H1 (cell line): Measurements from ENCODE around the gene C1orf146. TPM values are rescaled to one million over a fixed set of nuclear protein-coding genes. Genes with fewer than 3 reads are reported as not detected.

Experiments used
- CTCF ChIA-PET: fragments of 300-600 bp; sonication (Branson Sonifier 250); formaldehyde crosslinking; loops from one replicate; lab custom pipeline; 2021; ENCODE audit not compliant: partially characterized antibody; lab: Charles Lee
- POLR2A ChIA-PET: fragments of 300-600 bp; sonication (Branson Sonifier 250); formaldehyde crosslinking; loops from one replicate; lab custom pipeline; 2021; ENCODE audit warnings: inconsistent platforms; ENCODE audit not compliant: partially characterized antibody; lab: Charles Lee
- DNase-seq, 2 experiments: peaks; one replicate each; pipeline versions ENCODE4 v3.0.0 to v3.0.0-alpha.2; 2010 to 2022; ENCODE audit warnings: low spot score in 2 of 2, low read depth in 1 of 2, mixed read lengths in 1 of 2
- FAIRE-seq: peaks from 2 replicates; lab custom pipeline; 2011; peaks lifted over from hg19 to GRCh38; lab: Jason Lieb, UNC
- H2AFZ ChIP-seq: 2 replicates; pipeline ENCODE4 v1.8.1; 2012; ENCODE audit warnings: low read length, inconsistent platforms
- H2AK5ac ChIP-seq: 2 replicates; pipeline ENCODE4 v1.6.1; 2013; ENCODE audit warnings: low read depth, low read length
- H2BK120ac ChIP-seq: replicated peaks from 2 replicates; pipeline ENCODE3; 2013; ENCODE audit warnings: low read depth, low read length, inconsistent platforms
- H2BK12ac ChIP-seq: 2 replicates; pipeline ENCODE4 v1.6.1; 2013; ENCODE audit warnings: low read depth, low read length
- H2BK15ac ChIP-seq: 2 replicates; pipeline ENCODE4 v1.6.1; 2013; ENCODE audit warnings: low read length
- H2BK20ac ChIP-seq: 2 replicates; pipeline ENCODE4 v1.6.1; 2013; ENCODE audit warnings: low read length
- H2BK5ac ChIP-seq: 2 replicates; pipeline ENCODE4 v1.6.1; 2013; ENCODE audit warnings: low read depth, low read length
- H3K14ac ChIP-seq: 2 replicates; pipeline ENCODE4 v1.6.1; 2013; ENCODE audit warnings: inconsistent platforms; ENCODE audit not compliant: insufficient read length
- H3K18ac ChIP-seq: 2 replicates; pipeline ENCODE4 v1.6.1; 2013; ENCODE audit warnings: low read length; ENCODE audit errors: extremely low read depth
- H3K23ac ChIP-seq: 2 replicates; pipeline ENCODE4 v1.6.1; 2013; ENCODE audit warnings: inconsistent platforms; ENCODE audit not compliant: insufficient read length
- H3K23me2 ChIP-seq: 2 replicates; pipeline ENCODE4 v1.6.1; 2013; ENCODE audit warnings: low read depth, low read length
- H3K27ac ChIP-seq: 2 replicates; pipeline ENCODE4 v1.6.1; 2011; ENCODE audit warnings: low read depth, low read length, inconsistent platforms
- H3K27me3 ChIP-seq, 4 experiments: replicated peaks in 1 of 4; 1 replicate in 1 of 4; 2 replicates in 3 of 4; pipeline versions ENCODE4 v1.6.1 to v1.8.1; 2011 to 2013; ENCODE audit warnings: low read length in 3 of 4, mild to moderate bottlenecking in 3 of 4, inconsistent platforms in 2 of 4, mixed read lengths in 2 of 4, moderate library complexity in 1 of 4; ENCODE audit not compliant: control insufficient read depth in 3 of 4, insufficient read depth in 3 of 4; ENCODE audit errors: extremely low read depth in 1 of 4
- H3K36me3 ChIP-seq, 4 experiments: 2 replicates each; pipeline versions ENCODE4 v1.6.1 to v1.8.1; 2011 to 2013; ENCODE audit warnings: mild to moderate bottlenecking in 4 of 4, low read length in 3 of 4, moderate library complexity in 2 of 4, control low read depth in 1 of 4, inconsistent platforms in 1 of 4; ENCODE audit not compliant: insufficient read depth in 4 of 4, control insufficient read depth in 2 of 4
- H3K4ac ChIP-seq: replicated peaks from 2 replicates; pipeline ENCODE3; 2013; ENCODE audit warnings: low read length, low read depth, mixed read lengths, inconsistent platforms; ENCODE audit not compliant: insufficient read length
- H3K4me1 ChIP-seq, 4 experiments: replicated peaks in 1 of 4; 1 replicate in 1 of 4; 2 replicates in 3 of 4; pipeline versions ENCODE4 v1.6.1 to v1.8.1; 2011 to 2013; ENCODE audit warnings: low read length in 3 of 4, inconsistent platforms in 2 of 4, mixed read lengths in 1 of 4; ENCODE audit not compliant: insufficient read depth in 4 of 4, control insufficient read depth in 3 of 4
- H3K4me2 ChIP-seq, 2 experiments: 2 replicates each; pipeline versions ENCODE4 v1.6.1 to v1.8.1; 2011 to 2013; ENCODE audit warnings: low read depth in 2 of 2, low read length in 2 of 2, control low read depth in 1 of 2, inconsistent platforms in 1 of 2, mild to moderate bottlenecking in 1 of 2; ENCODE audit not compliant: insufficient read depth in 1 of 2
- H3K4me3 ChIP-seq, 4 experiments: fragments of 200-600, 300-600 bp in 1 of 4; sonication (generic), shearing (Covaris generic), sonication (Bioruptor Twin) in 1 of 4; 2 replicates each; pipeline versions ENCODE4 v1.5.1 to v1.8.1; 2011 to 2016; ENCODE audit warnings: low read length in 4 of 4, low read depth in 3 of 4, control low read depth in 2 of 4, inconsistent platforms in 2 of 4, mild to moderate bottlenecking in 2 of 4, mixed read lengths in 1 of 4, moderate library complexity in 1 of 4; ENCODE audit not compliant: insufficient read depth in 2 of 4; ENCODE audit errors: extremely low read depth in 1 of 4
- H3K56ac ChIP-seq: replicated peaks from 2 replicates; pipeline ENCODE3; 2013; ENCODE audit warnings: low read depth, mild to moderate bottlenecking, mixed read lengths, low read length, inconsistent platforms; ENCODE audit not compliant: insufficient read length
- H3K79me1 ChIP-seq: 2 replicates; pipeline ENCODE4 v1.6.1; 2013; ENCODE audit warnings: low read depth, low read length, control low read depth
- H3K79me2 ChIP-seq, 2 experiments: 2 replicates each; pipeline versions ENCODE4 v1.6.1 to v1.8.1; 2012 to 2013; ENCODE audit warnings: low read length in 2 of 2, mild to moderate bottlenecking in 2 of 2, inconsistent platforms in 1 of 2; ENCODE audit not compliant: insufficient read depth in 2 of 2, control insufficient read depth in 1 of 2
- H3K9ac ChIP-seq, 4 experiments: replicated peaks in 1 of 4; 1 replicate in 1 of 4; 2 replicates in 3 of 4; pipeline versions ENCODE4 v1.6.1 to v1.8.1; 2011 to 2013; ENCODE audit warnings: low read depth in 3 of 4, low read length in 3 of 4, control low read depth in 2 of 4, mild to moderate bottlenecking in 2 of 4, moderate library complexity in 2 of 4, inconsistent platforms in 1 of 4; ENCODE audit errors: extremely low read depth in 1 of 4
- H3K9me3 ChIP-seq, 2 experiments: 2 replicates each; pipeline versions ENCODE4 v1.6.1 to v1.8.1; 2012 to 2013; ENCODE audit warnings: mild to moderate bottlenecking in 2 of 2, moderate library complexity in 2 of 2, control low read depth in 1 of 2, inconsistent platforms in 1 of 2, low read depth in 1 of 2, low read length in 1 of 2, mixed read lengths in 1 of 2; ENCODE audit not compliant: insufficient read depth in 2 of 2
- H4K20me1 ChIP-seq, 2 experiments: replicated peaks in 1 of 2; 2 replicates each; pipeline versions ENCODE3 to v1.8.1; 2011 to 2013; ENCODE audit warnings: inconsistent platforms in 2 of 2, low read length in 2 of 2, mild to moderate bottlenecking in 1 of 2; ENCODE audit not compliant: insufficient read depth in 2 of 2, control insufficient read depth in 1 of 2
- H4K5ac ChIP-seq: 2 replicates; pipeline ENCODE4 v1.6.1; 2013; ENCODE audit warnings: low read length, low read depth, mixed read lengths, inconsistent platforms; ENCODE audit not compliant: insufficient read length
- H4K8ac ChIP-seq: 2 replicates; pipeline ENCODE4 v1.8.0; 2013; ENCODE audit warnings: mild to moderate bottlenecking, moderate library complexity, low read length, inconsistent platforms; ENCODE audit not compliant: insufficient read depth; ENCODE audit errors: extremely low read depth
- H4K91ac ChIP-seq: replicated peaks from 2 replicates; pipeline ENCODE3; 2013; ENCODE audit warnings: low read length, mixed read lengths, inconsistent platforms; ENCODE audit not compliant: insufficient read length
- BACH1 ChIP-seq: IDR thresholded peaks from 2 replicates; pipeline ENCODE4 v1.6.1; 2012; ENCODE audit warnings: low read length, improper control_type of control experiment
- CBX5 ChIP-seq: fragments of 300-800, 300-1000 bp; sonication (generic); IDR thresholded peaks from 2 replicates; pipeline ENCODE4 v1.7.1; 2016; ENCODE audit warnings: antibody characterized with exemption, low read length, low read depth
- CHD1 ChIP-seq: IDR thresholded peaks from 2 replicates; pipeline ENCODE4 v1.6.1; 2012; ENCODE audit warnings: low read depth, low read length, improper control_type of control experiment
- EZH2 ChIP-seq: fragments of 200-600 bp; sonication (generic); IDR thresholded peaks from 2 replicates; pipeline ENCODE4 v1.7.1; 2012; ENCODE audit warnings: low read depth, mild to moderate bottlenecking, moderate library complexity, low read length, inconsistent platforms; ENCODE audit not compliant: severe bottlenecking
- FOSL1 ChIP-seq: IDR thresholded peaks from 2 replicates; pipeline ENCODE4 v1.6.1; 2011; ENCODE audit warnings: mild to moderate bottlenecking, low read depth, low read length, moderate library complexity; ENCODE audit not compliant: insufficient read depth
- GABPA ChIP-seq: IDR thresholded peaks from 2 replicates; pipeline ENCODE4 v1.6.1; 2011; ENCODE audit warnings: mild to moderate bottlenecking, low read length, moderate library complexity, borderline replicate concordance; ENCODE audit not compliant: insufficient read depth
- JUN ChIP-seq: IDR thresholded peaks from 2 replicates; pipeline ENCODE4 v1.6.1; 2011; ENCODE audit warnings: low read depth, mild to moderate bottlenecking, improper control_type of control experiment, low read length
- KDM5A ChIP-seq: fragments of 200-600 bp; IDR thresholded peaks from 2 replicates; pipeline ENCODE4 v1.7.1; 2012; ENCODE audit warnings: mild to moderate bottlenecking, low read length, inconsistent platforms, mixed read lengths
- MAFK ChIP-seq: IDR thresholded peaks from 2 replicates; pipeline ENCODE4 v1.6.1; 2012; ENCODE audit warnings: low read depth, mild to moderate bottlenecking, improper control_type of control experiment, low read length
- SIX5 ChIP-seq: IDR thresholded peaks from 2 replicates; pipeline ENCODE4 v1.6.1; 2011; ENCODE audit warnings: mild to moderate bottlenecking, low read depth, low read length
- SP2 ChIP-seq: IDR thresholded peaks from 2 replicates; pipeline ENCODE4 v1.6.1; 2012; ENCODE audit warnings: mild to moderate bottlenecking, low read length, inconsistent platforms
- YY1 ChIP-seq: IDR thresholded peaks from 2 replicates; pipeline ENCODE4 v1.6.1; 2011; ENCODE audit warnings: low read depth, mild to moderate bottlenecking, low read length
- WGBS, 2 experiments: shearing (Covaris generic) in 1 of 2; methylation state at CpG; one replicate each; pipeline versions ENCODE4 v1.1.6 to v1.1.7; 2013 to 2015; ENCODE audit warnings: low lambda C conversion rate in 2 of 2, mixed read lengths in 2 of 2, inconsistent platforms in 1 of 2, low coverage in 1 of 2, missing lambda C conversion rate in 1 of 2; ENCODE audit not compliant: insufficient replicate concordance in 2 of 2, insufficient coverage in 1 of 2, insufficient read length in 1 of 2; ENCODE audit errors: extremely low coverage in 1 of 2, missing lambda C conversion rate in 1 of 2; 5-methylcytosine and 5-hydroxymethylcytosine counted together
- polyA plus RNA-seq, 7 experiments: library from polyadenylated mRNA; depleted of rRNA in 3 of 7; stranded (reverse) in 5 of 7; unstranded in 2 of 7; fragments of >200 nt in 5 of 7; fragments of 200-250 nt in 2 of 7; gene quantifications; 1 replicate in 5 of 7; 2 replicates in 1 of 7; 4 replicates in 1 of 7; pipeline versions ENCODE4 v1.2.1 to v1.2.3, GENCODE V29; 2011 to 2013; ENCODE audit warnings: missing spikeins in 2 of 7, mixed read lengths in 2 of 7
- total RNA-seq: library from RNA; stranded (reverse); fragmentation: NEBNext Ultra II Directional; extraction: Animal tissue kit (Norgen Biotek cat#: 25700); gene quantifications from 2 replicates; pipeline ENCODE4 v1.2.1, GENCODE V29; 2021
- TF ChIP-seq, protein P1 (sequence below): IDR thresholded peaks from 2 replicates; pipeline ENCODE4 v1.6.1; 2012; ENCODE audit warnings: inconsistent platforms
- TF ChIP-seq, protein P2 (sequence below): IDR thresholded peaks from 2 replicates; pipeline ENCODE4 v1.6.1; 2011; ENCODE audit warnings: low read depth, mild to moderate bottlenecking, low read length; ENCODE audit not compliant: insufficient read depth

Gene C1orf146
- total and polyA plus RNA-seq, 2 of the 8 experiments (the other 6 are each of a cell fraction or from before 2014, with no cell fraction given) = not detected

DNA sequence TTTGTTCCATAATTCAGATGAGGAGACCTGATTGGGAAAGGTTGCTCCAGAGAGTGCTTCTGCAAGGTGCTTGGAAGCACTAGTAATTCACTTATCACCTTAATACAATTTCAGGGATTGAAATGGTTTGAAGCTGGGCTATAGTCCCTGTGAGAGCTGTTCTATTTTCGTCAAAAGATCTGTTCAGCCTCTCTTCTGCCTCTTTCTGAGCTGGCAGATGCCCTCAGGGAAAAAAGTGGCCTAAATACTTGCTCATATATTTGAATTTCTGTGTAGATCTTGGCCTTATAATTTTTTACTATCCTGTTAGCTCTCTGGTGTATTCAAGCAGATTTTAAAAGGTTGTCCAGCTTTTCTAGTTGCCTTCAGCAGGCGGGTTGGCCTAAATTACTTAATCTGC is 22.3 kb downstream of the C1orf146 start:
- no peaks in the 10 kb centered on the region for H3K4me1 ChIP-seq
- no peak overlapping the region for H3K56ac ChIP-seq
- H3K9ac ChIP-seq = no peak overlapping the region
- TF ChIP-seq GABPA = no peak
- TF ChIP-seq, protein P1, sequence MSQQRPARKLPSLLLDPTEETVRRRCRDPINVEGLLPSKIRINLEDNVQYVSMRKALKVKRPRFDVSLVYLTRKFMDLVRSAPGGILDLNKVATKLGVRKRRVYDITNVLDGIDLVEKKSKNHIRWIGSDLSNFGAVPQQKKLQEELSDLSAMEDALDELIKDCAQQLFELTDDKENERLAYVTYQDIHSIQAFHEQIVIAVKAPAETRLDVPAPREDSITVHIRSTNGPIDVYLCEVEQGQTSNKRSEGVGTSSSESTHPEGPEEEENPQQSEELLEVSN = no peak
- no peak for TF ChIP-seq SP2
- no peak for TF ChIP-seq CHD1
- TF ChIP-seq, protein P2, sequence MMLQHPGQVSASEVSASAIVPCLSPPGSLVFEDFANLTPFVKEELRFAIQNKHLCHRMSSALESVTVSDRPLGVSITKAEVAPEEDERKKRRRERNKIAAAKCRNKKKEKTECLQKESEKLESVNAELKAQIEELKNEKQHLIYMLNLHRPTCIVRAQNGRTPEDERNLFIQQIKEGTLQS = no peak
- no peak for TF ChIP-seq KDM5A
- TF ChIP-seq FOSL1 = no peak
- TF ChIP-seq YY1 = no peak
- no peak for TF ChIP-seq EZH2
- no peak for TF ChIP-seq CBX5
- TF ChIP-seq SIX5 = no peak
- no peak for TF ChIP-seq BACH1
- TF ChIP-seq MAFK = no peak
- TF ChIP-seq JUN = no peak
- TF ChIP-seq, all 59 proteins: peak for 0
- no peak overlapping the region for H3K4me3 ChIP-seq
- H4K20me1 ChIP-seq = no peaks in the 10 kb centered on the region
- H4K8ac ChIP-seq = no peak overlapping the region
- H3K23me2 ChIP-seq = no peaks in the 10 kb centered on the region
- no peak overlapping the region for H2AFZ ChIP-seq
- no peak overlapping the region for H3K4me2 ChIP-seq
- no peak overlapping the region for H2BK5ac ChIP-seq
- H3K18ac ChIP-seq = no peak overlapping the region
- ChIA-PET CTCF (no interaction called here), POLR2A (no interaction called here)
- no peak overlapping the region for H2BK120ac ChIP-seq
- H3K79me2 ChIP-seq = no peaks in the 10 kb centered on the region
- no peak overlapping the region for H3K23ac ChIP-seq
- FAIRE-seq (no peak), DNase-seq (no peak)
- no peak overlapping the region for H3K4ac ChIP-seq
- H3K79me1 ChIP-seq = no peaks in the 10 kb centered on the region
- no peaks in the 10 kb centered on the region for H3K27me3 ChIP-seq
- H2BK20ac ChIP-seq = no peak overlapping the region
- no peak overlapping the region for H4K5ac ChIP-seq
- no peak overlapping the region for H2BK12ac ChIP-seq
- H3K36me3 ChIP-seq = no peaks in the 10 kb centered on the region
- H3K9me3 ChIP-seq = no peaks in the 10 kb centered on the region
- 79% methylated on average over 2 of the region's 2 CpGs; no CpG with 5 or more reads in 1 of the 2 experiments for WGBS, 2 experiments
- H2BK15ac ChIP-seq = no peak overlapping the region
- no peak overlapping the region for H4K91ac ChIP-seq
- H3K27ac ChIP-seq = no peak overlapping the region
- no peak overlapping the region for H2AK5ac ChIP-seq
- H3K14ac ChIP-seq = no peak overlapping the region
